GM18909 (cell line): ENCODE data around the gene MAGI1.

Source experiments
- ATAC-seq: cut with Tn5 transposase; IDR thresholded peaks from one replicate; pipeline ENCODE4 v1.9.1; 2021; ENCODE audit warnings: mild to moderate bottlenecking; ENCODE audit not compliant: unreplicated experiment, poor library complexity

Gene MAGI1

GRCh38 chr3:65483480-65483879 lies 555.2 kb downstream of the MAGI1 start:
- ATAC-seq = no peak

GRCh38 chr3:65483011-65483410 lies 555.7 kb downstream of the MAGI1 start:
- no peak for ATAC-seq

- no peak for ATAC-seq
Observed at GRCh38 chr3:65481085-65481484, 557.6 kb downstream of the MAGI1 start.

GRCh38 chr3:65479990-65480389 lies 558.7 kb downstream of the MAGI1 start:
- ATAC-seq = no peak

- no peak for ATAC-seq
Observed at GRCh38 chr3:65478551-65479500, 559.9 kb downstream of the MAGI1 start.

- no peak for ATAC-seq
Observed at GRCh38 chr3:65473736-65474135, 565.0 kb downstream of the MAGI1 start.

GRCh38 chr3:65472501-65472900 lies 566.2 kb downstream of the MAGI1 start:
- no peak for ATAC-seq

GRCh38 chr3:65466300-65466988 lies 572.3 kb downstream of the MAGI1 start:
- ATAC-seq = no peak

- no peak for ATAC-seq
Observed at GRCh38 chr3:65449841-65450428, 588.8 kb downstream of the MAGI1 start.

GRCh38 chr3:65448120-65448519 lies 590.6 kb downstream of the MAGI1 start:
- ATAC-seq = no peak

- no peak for ATAC-seq
Observed at GRCh38 chr3:65445573-65446169, 593.0 kb downstream of the MAGI1 start.

GRCh38 chr3:65444447-65444815 lies 594.3 kb downstream of the MAGI1 start:
- no peak for ATAC-seq

- no peak for ATAC-seq
Observed at GRCh38 chr3:65443739-65444446, 594.8 kb downstream of the MAGI1 start.

- ATAC-seq = no peak
Observed at GRCh38 chr3:65439641-65440284, 599.0 kb downstream of the MAGI1 start.

- no peak for ATAC-seq
Observed at GRCh38 chr3:65438612-65439011, 600.1 kb downstream of the MAGI1 start.

GRCh38 chr3:65438096-65438495 lies 600.6 kb downstream of the MAGI1 start:
- no peak for ATAC-seq

- no peak for ATAC-seq
Observed at GRCh38 chr3:65436580-65436979, 602.1 kb downstream of the MAGI1 start.

- ATAC-seq = no peak
Observed at GRCh38 chr3:65433480-65433879, 605.2 kb downstream of the MAGI1 start.

GRCh38 chr3:65432388-65433003 lies 606.2 kb downstream of the MAGI1 start:
- ATAC-seq = no peak
